HG02943 (cell line): ENCODE measurements around the gene HMX3.

Experiments
- ATAC-seq: cut with Tn5 transposase; IDR thresholded peaks from one replicate; pipeline ENCODE4 v1.9.1; 2021; ENCODE audit warnings: mild to moderate bottlenecking, low read depth, moderate library complexity; ENCODE audit not compliant: unreplicated experiment

HMX3 gene

DNA sequence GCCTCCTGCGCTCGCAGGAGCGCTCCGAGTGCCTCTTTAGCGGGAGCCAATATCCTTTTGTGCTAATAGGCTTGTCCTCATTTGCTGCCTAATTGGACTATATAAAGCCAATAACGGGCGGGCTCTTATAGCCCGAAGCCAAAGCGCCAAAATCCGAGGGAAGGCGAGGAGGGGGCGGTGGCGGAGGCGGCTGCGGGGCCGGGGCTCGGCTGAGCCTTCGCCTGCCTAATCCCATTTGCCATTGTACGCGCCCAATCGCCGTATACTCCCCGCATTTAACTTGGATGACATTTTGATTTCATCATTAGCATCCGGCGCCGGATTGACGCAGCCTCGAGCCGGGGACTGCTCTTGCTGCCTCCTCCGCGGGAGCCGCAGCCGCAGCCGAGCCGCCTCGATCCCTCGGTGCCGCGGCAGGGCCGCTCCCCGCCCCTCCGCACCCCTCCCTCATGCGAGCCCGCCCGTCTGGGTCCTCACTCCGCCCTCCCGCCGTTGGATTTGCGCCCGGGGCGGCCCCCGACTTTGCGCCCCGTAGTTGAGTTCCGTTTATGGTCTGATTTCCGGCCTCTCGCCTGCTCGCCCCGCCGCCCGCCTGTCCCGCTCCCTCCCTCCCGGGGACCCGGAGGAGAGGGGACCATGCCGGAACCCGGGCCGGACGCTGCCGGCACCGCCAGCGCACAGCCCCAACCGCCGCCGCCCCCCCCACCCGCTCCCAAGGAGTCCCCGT lies at the start of gene HMX3:
Gene HMX3, plus strand, starts transcription at position 556 of the 727 bp plus-strand sequence. Its CDS starts 81 bp downstream, at position 637.
- no peak for ATAC-seq

DNA sequence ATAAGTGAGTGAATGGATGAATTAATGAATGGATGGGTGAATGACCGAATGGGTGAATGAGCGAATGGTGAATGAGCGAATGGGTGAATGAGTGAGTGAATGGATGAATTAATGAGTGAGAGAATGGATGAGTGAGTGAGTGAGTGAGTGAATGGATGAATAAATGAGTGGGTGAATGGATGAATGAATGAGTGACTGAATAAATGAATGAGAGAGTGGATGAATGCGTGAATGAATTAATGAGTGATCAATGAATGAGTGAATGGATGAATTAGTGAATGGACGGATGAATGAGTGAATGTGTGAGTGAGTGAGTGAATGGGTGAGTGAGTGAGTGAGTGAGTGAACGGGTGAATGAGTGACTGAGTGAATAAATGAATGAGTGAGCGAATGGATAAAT lies 49.5 kb upstream of the HMX3 start:
- ATAC-seq: no peak

DNA sequence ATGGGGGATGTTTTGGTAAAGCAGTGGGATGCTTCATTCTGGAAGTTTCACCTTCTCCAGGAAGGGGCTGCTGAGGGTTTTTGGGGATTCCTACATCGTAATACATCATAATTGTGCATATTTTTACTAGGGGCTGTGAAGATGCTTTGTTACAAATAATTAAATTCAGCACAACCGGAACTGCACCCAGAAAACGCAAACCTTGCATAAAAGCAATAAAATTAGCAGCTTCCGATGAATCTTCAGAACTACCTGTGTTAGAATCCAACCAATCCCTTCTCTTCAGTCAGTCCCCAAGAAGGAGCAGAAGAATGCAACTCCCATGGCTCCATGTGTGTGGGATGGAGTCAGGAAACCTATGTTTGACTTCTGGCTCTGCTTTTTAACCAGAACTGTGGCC lies 48.4 kb upstream of the HMX3 start:
- no peak for ATAC-seq

DNA sequence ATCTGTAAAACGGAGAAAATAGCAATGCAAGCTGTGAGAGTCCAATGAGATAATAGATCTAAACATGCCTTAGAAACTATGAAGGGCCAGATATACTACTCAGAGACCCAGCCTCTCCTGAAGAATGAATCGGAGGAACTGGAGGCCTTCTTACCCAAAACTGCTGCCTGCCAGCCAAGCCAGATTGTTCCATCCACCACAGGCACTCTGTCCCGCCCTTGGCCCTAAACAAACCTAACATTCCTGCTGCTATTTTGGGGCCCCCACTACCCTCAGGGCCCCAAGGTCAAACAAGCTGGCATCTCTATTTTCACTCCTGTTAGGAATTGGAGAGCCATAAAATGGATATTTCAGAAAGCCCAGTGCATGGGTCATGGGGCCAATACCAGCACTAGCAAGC lies 48.0 kb upstream of the HMX3 start:
- no peak for ATAC-seq

DNA sequence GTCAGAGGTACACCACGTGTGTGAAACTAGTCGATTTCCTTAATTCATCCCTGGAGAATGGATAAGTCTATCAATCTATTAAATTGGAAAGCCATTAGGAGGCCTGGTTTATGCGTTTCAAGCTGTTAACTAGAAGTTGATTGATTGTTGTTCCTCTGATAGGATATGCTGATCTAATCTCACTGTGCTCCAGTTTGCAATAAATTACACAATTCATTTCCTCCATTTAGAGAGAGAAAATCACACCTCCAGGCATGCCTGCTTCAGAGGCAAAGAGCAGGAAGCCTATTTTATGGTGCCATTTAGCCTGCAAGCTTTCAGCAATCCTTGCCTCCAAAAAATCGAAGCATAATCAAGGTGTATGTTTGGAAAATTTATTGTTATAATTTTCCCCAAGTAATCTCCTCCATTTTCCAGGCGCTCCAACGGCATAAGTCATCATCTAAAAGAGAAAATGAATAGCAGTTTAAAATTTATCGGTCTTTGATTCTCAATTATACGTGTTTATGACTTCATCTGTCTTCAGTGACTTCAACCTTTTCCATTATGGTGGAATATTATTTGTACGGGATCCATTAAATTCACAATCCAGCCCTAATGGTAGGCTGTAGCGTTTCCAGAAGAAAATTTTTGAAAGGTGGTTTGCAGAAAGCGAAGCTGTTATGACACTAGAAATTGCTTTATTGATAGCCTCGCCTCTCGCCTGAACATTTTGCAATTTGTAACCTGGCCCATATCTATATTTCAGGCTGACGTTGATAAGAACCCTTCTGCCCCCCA lies 42.9 kb upstream of the HMX3 start:
- no peak for ATAC-seq

DNA sequence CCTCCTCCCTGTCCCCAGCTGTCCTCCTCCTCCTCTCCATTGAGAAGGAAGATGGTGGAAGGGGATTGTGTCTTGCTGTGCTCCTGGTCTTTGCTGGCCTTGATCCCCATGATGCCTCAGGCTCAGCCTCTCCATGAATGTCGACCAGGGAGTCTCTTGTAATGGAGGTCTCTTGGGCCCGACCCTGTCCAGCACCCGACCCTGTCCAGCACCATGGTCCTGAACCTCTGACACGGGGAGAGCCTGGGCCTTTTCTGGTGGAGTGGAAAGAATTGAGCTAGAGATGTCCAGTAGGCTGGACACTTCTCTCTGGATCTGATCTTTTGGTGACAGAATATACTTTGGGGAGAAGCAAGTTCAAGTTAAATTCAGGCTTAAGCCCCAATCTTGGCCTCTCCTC lies 42.3 kb upstream of the HMX3 start:
- ATAC-seq: no peak

DNA sequence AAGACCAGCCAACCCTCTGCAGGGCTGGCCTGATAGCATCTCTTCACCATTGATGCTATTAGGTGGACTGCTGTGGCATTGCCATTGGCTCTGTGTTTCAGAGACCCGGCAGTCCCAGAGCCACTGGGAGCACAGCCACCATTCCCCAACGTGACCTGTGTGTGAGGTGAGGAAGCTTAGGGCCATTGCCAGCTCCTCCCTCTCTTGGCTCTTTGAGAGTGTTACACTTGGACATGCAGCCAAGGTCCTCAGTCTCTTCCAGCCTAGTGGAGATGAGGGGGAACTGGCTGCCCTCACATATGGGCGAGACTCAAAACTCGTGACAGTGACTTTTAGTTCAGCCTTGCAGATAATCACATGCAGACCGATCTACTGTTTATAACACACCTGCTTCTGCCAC lies 39.3 kb upstream of the HMX3 start:
- ATAC-seq: no peak

DNA sequence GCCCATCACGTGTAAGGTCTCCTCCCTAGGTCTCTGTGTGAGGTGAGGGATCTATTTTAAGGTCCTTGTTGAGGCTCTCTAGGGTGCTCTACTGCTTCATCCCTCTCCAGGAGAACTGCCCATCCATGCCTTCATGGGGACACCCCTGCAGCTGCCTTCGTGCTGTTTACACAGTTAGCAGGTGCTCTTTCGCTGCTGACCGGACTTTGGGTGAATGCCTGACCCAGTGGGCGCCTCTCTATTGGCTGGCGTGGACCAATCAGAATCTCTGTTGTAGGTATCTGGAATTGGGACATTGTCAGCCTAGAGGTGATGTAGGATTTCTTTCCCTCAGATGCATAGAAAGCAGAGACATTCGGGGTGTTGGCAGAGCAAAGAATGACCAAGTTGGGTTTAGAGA lies 38.7 kb upstream of the HMX3 start:
- no peak for ATAC-seq

DNA sequence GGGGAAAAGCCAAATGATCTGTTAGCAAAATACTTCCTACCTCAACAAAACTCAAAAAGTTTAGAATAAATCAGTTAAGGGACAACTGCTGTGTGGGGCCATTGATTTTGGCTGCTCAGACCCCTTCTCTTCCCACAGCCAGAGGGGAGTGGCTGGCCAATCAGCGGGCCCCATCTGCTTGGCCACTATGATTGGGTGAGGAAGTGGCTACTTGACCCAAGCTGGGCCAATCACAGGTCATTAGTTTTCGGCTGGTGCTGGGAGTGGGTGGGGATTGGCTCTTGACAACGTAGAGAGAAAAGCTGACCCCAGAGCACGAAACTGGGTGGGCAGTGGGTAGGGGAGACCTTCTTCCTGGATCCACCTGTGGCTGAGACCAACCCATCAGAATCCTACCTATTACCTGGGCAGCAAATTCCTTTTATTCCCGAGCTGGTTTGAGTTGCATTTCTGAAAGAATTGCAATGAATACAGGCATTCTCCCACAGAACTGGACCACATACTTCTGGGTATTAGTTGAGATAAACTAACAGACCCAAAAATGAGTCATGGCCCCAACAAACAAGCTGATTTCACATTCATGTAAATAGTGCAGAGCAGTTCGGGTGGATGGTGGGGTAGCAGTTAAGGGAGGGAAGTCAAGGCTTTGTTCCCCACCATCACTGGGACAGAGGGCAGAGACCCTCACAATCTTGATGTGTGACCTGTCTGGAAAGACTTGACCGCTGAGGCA lies 35.6 kb upstream of the HMX3 start:
- ATAC-seq: no peak

DNA sequence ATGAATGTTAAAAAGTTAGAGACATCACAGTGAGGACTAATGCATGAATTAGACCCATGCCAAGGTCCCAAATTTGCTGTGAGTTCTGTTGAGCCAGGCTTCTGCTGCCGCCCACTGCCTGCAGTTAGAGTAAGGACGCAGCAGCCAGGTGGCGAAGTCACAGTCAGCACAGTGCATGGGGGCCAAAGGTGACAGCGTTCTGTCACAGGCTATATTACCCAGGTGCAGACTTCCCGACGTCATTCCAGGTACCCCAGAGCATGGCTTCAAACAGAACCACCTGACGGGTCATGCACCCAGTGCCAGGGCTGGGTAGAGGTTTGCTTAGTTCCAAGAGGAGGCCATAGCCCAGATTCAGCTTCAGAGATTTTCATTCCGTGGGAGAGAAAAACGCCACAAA lies 33.9 kb upstream of the HMX3 start:
- no peak for ATAC-seq

DNA sequence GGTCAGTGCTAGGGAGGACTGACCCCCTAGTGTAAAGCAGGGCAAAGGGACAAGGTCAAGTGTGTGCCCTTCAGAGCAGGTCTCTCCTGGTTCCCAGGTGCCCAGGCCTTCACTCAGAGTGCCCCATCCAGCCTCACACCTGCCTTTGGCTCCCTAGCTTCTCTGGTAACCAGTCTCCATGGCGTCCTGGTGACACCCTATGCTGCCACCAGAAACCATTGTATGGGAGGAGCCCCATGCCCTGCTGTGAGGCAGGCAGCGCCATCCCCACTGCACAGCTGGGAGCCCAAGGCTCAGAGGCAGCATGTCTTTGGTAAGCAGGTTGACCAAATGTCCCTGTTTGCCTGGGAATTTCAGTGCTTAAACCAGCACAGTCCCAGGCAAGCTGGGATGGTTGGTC lies 33.1 kb upstream of the HMX3 start:
- no peak for ATAC-seq

DNA sequence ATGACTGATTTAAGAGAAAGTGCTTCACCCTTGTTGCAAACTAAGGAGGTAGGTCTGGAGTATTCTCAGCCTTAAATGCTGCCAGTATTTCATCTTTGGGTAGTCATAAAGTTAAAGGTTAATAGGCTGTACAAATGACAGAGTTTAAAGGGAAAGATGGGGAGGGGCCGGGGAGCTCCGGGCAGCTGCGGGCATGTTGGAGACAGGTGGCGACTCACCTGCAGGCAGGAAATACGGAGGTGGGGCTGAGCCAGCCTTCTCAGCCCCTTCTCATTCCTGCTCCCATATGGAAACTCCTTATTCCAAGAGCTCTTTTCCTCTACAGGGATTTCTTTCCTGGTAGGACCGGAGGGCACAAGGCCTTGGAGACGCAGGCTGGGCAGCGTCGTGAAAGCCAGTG lies 31.8 kb upstream of the HMX3 start:
- ATAC-seq: no peak

DNA sequence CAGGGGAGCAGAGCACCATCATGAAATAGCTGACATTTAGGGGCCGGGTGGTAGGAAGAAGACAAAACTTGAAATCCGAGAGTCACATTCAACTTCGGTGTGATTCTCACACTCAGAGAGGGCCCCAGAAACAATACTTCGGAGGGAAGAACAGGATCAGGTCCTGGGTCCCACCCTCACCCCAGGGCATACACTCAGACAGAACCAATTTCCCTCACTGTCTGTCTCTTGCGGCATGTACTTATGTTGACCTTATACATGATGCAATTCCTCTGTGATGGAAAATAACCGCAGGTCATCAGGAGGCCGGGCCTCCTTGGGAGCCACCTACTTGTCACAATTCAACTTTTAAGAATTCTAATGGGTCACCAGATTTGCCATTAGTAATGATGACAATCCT lies 26.3 kb upstream of the HMX3 start:
- no peak for ATAC-seq

DNA sequence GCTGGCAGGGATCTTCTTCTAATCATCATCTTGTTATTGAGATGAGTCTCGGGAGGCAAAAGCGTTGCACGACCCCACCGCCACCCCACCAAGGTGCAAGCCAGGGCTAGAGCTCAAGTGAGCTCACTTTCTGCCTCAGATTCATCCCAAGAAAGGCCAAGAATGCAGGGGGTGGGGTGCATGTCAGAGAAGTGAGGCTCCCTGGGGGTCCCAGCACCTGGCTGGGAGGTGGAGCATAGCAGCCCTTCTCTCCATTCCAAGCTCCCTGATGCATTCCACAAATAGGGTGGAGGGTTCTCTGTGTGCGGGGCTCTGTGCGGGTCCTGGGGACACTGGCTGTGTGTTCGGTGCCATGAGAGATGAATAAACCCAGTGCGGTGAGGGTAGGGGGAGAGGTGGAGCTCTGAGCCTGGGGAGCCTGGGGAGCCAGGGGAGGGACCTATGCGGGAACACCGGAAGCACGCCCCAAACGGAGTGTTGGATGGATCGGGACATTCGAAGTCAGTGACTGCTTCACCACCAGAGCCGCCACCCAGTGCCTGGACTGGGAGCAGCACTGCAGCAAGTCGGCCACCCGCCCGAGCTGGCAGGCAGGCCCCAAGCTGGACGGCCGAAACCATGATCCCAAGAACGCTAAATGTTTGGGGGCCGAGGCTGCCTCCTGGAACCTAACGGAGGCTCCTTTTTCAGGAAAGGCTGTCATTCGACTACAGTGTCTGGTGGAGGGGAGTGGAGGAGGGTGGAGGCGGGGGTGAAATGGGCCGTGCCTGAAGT lies 17.9 kb upstream of the HMX3 start:
- no peak for ATAC-seq

DNA sequence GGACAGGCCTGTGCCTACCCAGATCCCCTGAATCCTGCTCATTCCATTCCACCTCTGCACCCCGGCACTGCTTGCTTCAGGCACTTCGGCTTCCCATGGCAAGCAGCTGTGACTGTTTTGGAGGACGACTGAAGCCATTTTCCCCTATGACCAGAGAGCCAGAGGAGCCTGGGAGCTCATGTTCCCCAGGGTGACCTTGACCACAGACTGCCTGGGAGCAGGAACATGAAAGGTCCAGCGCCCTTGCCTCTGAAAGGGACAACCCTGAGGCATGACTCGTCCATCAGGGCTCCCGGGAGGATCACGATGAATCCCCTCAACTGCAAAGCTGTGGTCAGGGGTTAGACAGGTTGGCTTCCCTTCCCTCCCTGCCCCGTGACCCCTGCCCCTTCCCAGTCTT lies 16.7 kb upstream of the HMX3 start:
- no peak for ATAC-seq

DNA sequence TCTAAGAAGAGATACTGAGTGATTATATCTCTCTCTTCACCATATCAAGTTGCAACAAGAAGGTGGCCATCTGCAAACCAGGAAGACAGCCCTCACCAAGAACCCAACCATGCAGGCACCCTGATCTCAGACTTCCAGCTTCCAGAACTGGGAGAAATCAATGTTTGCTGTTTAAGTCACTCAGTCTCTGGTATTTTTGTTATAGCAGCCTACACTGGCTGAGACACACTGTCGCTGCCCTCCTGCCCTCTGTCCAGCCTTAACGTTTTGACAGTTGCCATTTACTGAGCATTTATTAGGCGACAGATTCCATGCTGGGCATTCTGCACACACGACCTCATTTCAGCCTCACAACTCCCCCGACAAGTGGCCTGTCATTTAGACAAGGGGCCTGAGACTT lies 9.5 kb upstream of the HMX3 start:
- ATAC-seq: no peak

DNA sequence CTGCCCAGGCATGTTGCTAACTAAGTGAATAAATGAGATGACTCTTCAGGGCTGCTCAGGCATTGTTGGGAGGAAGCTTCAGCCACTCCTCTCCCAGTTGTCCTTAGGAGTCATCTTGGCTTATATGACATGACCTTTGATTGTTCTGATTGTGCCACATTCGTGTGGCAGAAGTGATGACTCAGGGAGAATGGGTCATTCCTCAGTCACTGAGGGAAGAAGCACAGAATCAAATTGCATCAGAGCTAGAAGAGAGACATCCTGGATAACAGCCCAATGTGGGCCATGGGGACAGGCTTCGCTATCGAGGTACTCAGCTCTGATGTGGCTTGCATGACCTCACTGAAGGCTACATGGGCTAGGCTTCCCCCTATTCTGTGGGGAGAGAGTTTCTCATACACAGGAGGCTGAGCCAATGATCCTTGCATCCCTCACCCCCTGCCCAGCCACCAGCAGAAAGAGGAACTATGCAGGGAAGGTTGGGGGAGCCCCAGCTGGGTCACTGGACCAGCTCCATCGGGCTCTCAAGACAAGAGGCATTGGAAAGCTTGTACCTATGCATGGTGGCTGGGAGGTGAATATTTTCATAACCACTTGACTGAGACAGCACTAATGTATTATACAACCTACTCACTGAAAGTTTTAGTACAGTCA lies 6.0 kb upstream of the HMX3 start:
- no peak for ATAC-seq

DNA sequence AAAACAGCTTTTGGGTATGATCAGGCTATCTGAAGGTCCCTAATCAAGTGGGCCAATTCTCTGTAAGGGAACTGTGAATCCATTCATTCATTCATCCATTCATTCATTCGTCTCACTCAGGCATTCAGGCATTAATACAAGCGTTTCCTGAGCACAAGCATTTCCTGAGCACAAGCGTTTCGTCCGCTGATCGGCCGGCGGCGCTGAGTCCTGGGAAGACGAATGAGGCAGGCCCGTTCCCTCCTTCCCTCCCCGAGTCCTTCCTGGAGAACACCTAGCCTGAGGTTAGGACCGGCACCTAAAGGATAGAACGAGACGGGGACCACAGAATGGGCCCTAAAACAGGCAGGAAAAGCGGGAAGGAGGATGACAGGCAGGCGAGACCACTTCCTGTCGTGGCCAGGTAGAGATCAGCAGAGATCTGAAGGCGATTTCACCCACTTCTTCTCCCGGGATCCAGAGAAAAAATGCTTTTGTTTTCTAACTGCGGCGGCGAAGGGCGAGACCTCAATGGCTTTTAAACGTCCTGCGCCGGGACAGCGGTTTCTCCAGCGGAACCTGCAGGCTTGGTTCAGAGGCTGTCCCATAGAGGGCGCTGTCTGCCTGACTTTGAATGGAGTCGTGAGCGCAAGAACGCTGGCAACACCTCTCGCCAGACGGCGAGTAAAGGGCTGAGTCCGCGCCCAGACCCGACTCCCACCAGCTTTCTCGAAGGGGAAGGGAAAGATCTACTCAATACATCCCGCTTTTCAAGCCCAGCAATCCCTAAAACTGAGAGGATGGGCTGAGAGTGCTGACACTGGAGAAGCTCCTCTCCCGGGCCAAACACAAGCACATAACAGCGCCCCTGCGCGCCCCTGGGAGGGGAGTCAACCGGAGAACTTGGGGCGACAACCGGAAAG lies 2.9 kb upstream of the HMX3 start:
- ATAC-seq: no peak
